AG04449 (cell line): ENCODE results near the gene TMEM135.

ENCODE experiments used
- CTCF ChIA-PET: fragments of 350-600 bp; formaldehyde crosslinking; extraction: SDS; loops from one replicate; lab custom pipeline; 2021; ENCODE audit warnings: antibody characterized with exemption; lab: Yijun Ruan, JAX
- POLR2A ChIA-PET: fragments of 400-600, 350-600 bp; formaldehyde crosslinking; extraction: SDS; loops from one replicate; lab custom pipeline; 2020; ENCODE audit warnings: antibody characterized with exemption, inconsistent platforms; lab: Yijun Ruan, JAX
- DNase-seq: peaks from one replicate; pipeline ENCODE4 v3.0.0-alpha.2; 2010; ENCODE audit warnings: low read depth, low spot score
- H3K4me3 ChIP-seq: 2 replicates; pipeline ENCODE4 v1.5.1; 2011; ENCODE audit warnings: low read depth, mild to moderate bottlenecking, control low read depth, low read length
- CTCF ChIP-seq: IDR thresholded peaks from one replicate; pipeline ENCODE4 v1.5.1; 2011; ENCODE audit warnings: mild to moderate bottlenecking, moderate library complexity, low read length, control low read depth, inconsistent platforms; ENCODE audit not compliant: insufficient read depth; ENCODE audit errors: missing control alignments

TMEM135 gene

GRCh38 chr11:87122852-87123251 is 85.1 kb downstream of the TMEM135 start:
- ChIA-PET CTCF (no interaction called here), POLR2A (no interaction called here)
- DNase-seq = no peak
- TF ChIP-seq CTCF = no peak
- H3K4me3 ChIP-seq = no peak overlapping the region

GRCh38 chr11:87125257-87125656 is 87.5 kb downstream of the TMEM135 start:
- H3K4me3 ChIP-seq = no peak overlapping the region
- TF ChIP-seq CTCF = no peak
- ChIA-PET POLR2A (no interaction called here), CTCF (no interaction called here)
- no peak for DNase-seq

- DNase-seq = no peak
- POLR2A ChIA-PET = no interaction called here
- H3K4me3 ChIP-seq = no peak overlapping the region
- TF ChIP-seq CTCF = no peak
- CTCF ChIA-PET = interaction anchor here (0.6 kb wide), 1 partner anchor 190 kb away, joined by 3 read pairs; no protein-coding TSS in a partner anchor
Measured at GRCh38 chr11:87127101-87127500, 89.4 kb downstream of the TMEM135 start.

GRCh38 chr11:87128372-87128771 is 90.6 kb downstream of the TMEM135 start:
- POLR2A ChIA-PET = no interaction called here
- TF ChIP-seq CTCF = no peak
- no peak overlapping the region for H3K4me3 ChIP-seq
- DNase-seq = no peak
- CTCF ChIA-PET = no interaction called here

GRCh38 chr11:87134524-87135106 is 96.9 kb downstream of the TMEM135 start:
- ChIA-PET POLR2A (interaction anchor here (0.6 kb wide), 1 partner anchor 207 kb away, joined by 3 read pairs; no protein-coding TSS in a partner anchor), CTCF (no interaction called here)
- TF ChIP-seq CTCF = no peak
- DNase-seq = no peak
- no peak overlapping the region for H3K4me3 ChIP-seq

- CTCF ChIA-PET = no interaction called here
- TF ChIP-seq CTCF = no peak
- POLR2A ChIA-PET = no interaction called here
- DNase-seq = no peak
- no peak overlapping the region for H3K4me3 ChIP-seq
Measured at GRCh38 chr11:87136236-87136635, 98.5 kb downstream of the TMEM135 start.
